Liver (tissue), 9 donors: ENCODE measurements around the gene WWOX. TPM values are rescaled to one million over a fixed set of nuclear protein-coding genes. Genes with fewer than 3 reads are reported as not detected.

Experiments
- DNase-seq: peaks from one replicate; pipeline ENCODE4 v3.0.0-alpha.2; 2017; ENCODE audit warnings: low spot score
- H3K27ac ChIP-seq, 2 donors: one replicate each; pipeline ENCODE4 v1.7.0; 2013; ENCODE audit warnings: inconsistent platforms in 2 of 2, low read length in 2 of 2, control low read depth in 1 of 2, low read depth in 1 of 2, mild to moderate bottlenecking in 1 of 2
- H3K27me3 ChIP-seq, 4 donors: one replicate each; pipeline versions ENCODE4 v1.6.1 to v1.7.0; 2013; ENCODE audit warnings: low read length in 3 of 4, inconsistent platforms in 1 of 4, mild to moderate bottlenecking in 1 of 4, moderate library complexity in 1 of 4; ENCODE audit not compliant: control insufficient read depth in 4 of 4, insufficient read depth in 4 of 4
- H3K36me3 ChIP-seq, 4 donors: one replicate each; pipeline versions ENCODE4 v1.6.1 to v1.7.0; 2013; ENCODE audit warnings: low read length in 3 of 4, mild to moderate bottlenecking in 3 of 4, low read depth in 1 of 4, moderate library complexity in 1 of 4; ENCODE audit not compliant: control insufficient read depth in 4 of 4, insufficient read depth in 3 of 4
- H3K4me1 ChIP-seq, 4 donors: one replicate each; pipeline versions ENCODE4 v1.6.1 to v1.7.0; 2013; ENCODE audit warnings: low read length in 3 of 4, mild to moderate bottlenecking in 3 of 4, moderate library complexity in 1 of 4; ENCODE audit not compliant: control insufficient read depth in 4 of 4, insufficient read depth in 4 of 4
- H3K4me3 ChIP-seq, 3 donors: one replicate each; pipeline versions ENCODE4 v1.6.1 to v1.7.0; 2013; ENCODE audit warnings: low read length in 3 of 3, control low read depth in 1 of 3, low read depth in 1 of 3, mild to moderate bottlenecking in 1 of 3
- H3K9ac ChIP-seq, 2 donors: one replicate each; pipeline ENCODE4 v1.7.0; 2013; ENCODE audit warnings: low read length in 2 of 2, mild to moderate bottlenecking in 2 of 2, moderate library complexity in 2 of 2, control low read depth in 1 of 2, low read depth in 1 of 2
- H3K9me3 ChIP-seq, 4 donors: one replicate each; pipeline versions ENCODE4 v1.6.1 to v1.7.0; 2013; ENCODE audit warnings: low read length in 3 of 4; ENCODE audit not compliant: control insufficient read depth in 4 of 4
- ATF3 ChIP-seq: IDR thresholded peaks from 2 replicates; pipeline ENCODE4 v1.6.1; 2016; ENCODE audit warnings: antibody characterized with exemption
- CTCF ChIP-seq: fragments of 150-350 bp; IDR thresholded peaks from 2 replicates; pipeline ENCODE4 v1.5.1; 2017; ENCODE audit warnings: improper control_type of control experiment, low read depth, low read length; ENCODE audit not compliant: missing input control
- EGR1 ChIP-seq, 2 donors: IDR thresholded peaks; 2 replicates each; pipeline ENCODE4 v1.6.1; 2016 to 2018; ENCODE audit warnings: antibody characterized with exemption in 2 of 2, low read depth in 2 of 2
- FOXA1 ChIP-seq: IDR thresholded peaks from 2 replicates; pipeline ENCODE4 v1.6.1; 2016; ENCODE audit warnings: antibody characterized with exemption
- FOXA2 ChIP-seq: IDR thresholded peaks from 2 replicates; pipeline ENCODE4 v1.6.1; 2016; ENCODE audit warnings: antibody characterized with exemption
- GABPA ChIP-seq, 2 donors: IDR thresholded peaks in 1 of 2; conservative IDR thresholded peaks in 1 of 2; 2 replicates each; pipeline ENCODE4 v1.6.1; 2016; ENCODE audit warnings: antibody characterized with exemption in 2 of 2, mild to moderate bottlenecking in 1 of 2, moderate library complexity in 1 of 2
- HNF4A ChIP-seq, 2 donors: conservative IDR thresholded peaks; 2 replicates each; pipeline ENCODE4 v1.6.1; 2016; ENCODE audit warnings: antibody characterized with exemption in 2 of 2, mild to moderate bottlenecking in 2 of 2
- HNF4G ChIP-seq: IDR thresholded peaks from 2 replicates; pipeline ENCODE4 v1.6.1; 2016; ENCODE audit warnings: antibody characterized with exemption
- JUND ChIP-seq, 2 donors: IDR thresholded peaks; 2 replicates each; pipeline ENCODE4 v1.6.1; 2016; ENCODE audit warnings: antibody characterized with exemption in 2 of 2
- MAX ChIP-seq: IDR thresholded peaks from 2 replicates; pipeline ENCODE4 v1.6.1; 2016; ENCODE audit warnings: antibody characterized with exemption
- NR2F2 ChIP-seq: IDR thresholded peaks from 2 replicates; pipeline ENCODE4 v1.6.1; 2016; ENCODE audit warnings: antibody characterized with exemption
- RAD21 ChIP-seq, 2 donors: IDR thresholded peaks; 2 replicates each; pipeline ENCODE4 v1.6.1; 2016; ENCODE audit warnings: antibody characterized with exemption in 2 of 2, mild to moderate bottlenecking in 2 of 2
- REST ChIP-seq: IDR thresholded peaks from 2 replicates; pipeline ENCODE4 v1.6.1; 2016; ENCODE audit warnings: antibody characterized with exemption, mild to moderate bottlenecking
- RXRA ChIP-seq, 2 donors: IDR thresholded peaks; 2 replicates each; pipeline ENCODE4 v1.6.1; 2017 to 2018; ENCODE audit warnings: antibody characterized with exemption in 2 of 2, mild to moderate bottlenecking in 1 of 2
- SP1 ChIP-seq: IDR thresholded peaks from 2 replicates; pipeline ENCODE4 v1.6.1; 2018; ENCODE audit warnings: antibody characterized with exemption, mild to moderate bottlenecking
- TAF1 ChIP-seq: conservative IDR thresholded peaks from 2 replicates; pipeline ENCODE4 v1.6.1; 2016; ENCODE audit warnings: antibody characterized with exemption, mild to moderate bottlenecking
- YY1 ChIP-seq: IDR thresholded peaks from 2 replicates; pipeline ENCODE4 v1.6.1; 2016; ENCODE audit warnings: antibody characterized with exemption, mild to moderate bottlenecking
- ZBTB33 ChIP-seq: IDR thresholded peaks from 2 replicates; pipeline ENCODE4 v1.6.1; 2016; ENCODE audit warnings: antibody characterized with exemption
- WGBS: extraction: QIAGEN DNeasy Blood & Tissue Kit; methylation state at CpG from one replicate; pipeline ENCODE4 v1.1.7; 2013; 5-methylcytosine and 5-hydroxymethylcytosine counted together
- polyA plus RNA-seq, 2 donors: library from polyadenylated mRNA; stranded (reverse) in 1 of 2; unstranded in 1 of 2; fragments of 200-250 nt in 1 of 2; fragments of >200 nt in 1 of 2; fragmentation: Nextera tagmentation in 1 of 2; extraction: Ambion mirVana in 1 of 2; gene quantifications; one replicate each; pipeline versions ENCODE4 v1.2.1 to v1.2.3, GENCODE V29; 2013 to 2015
- total RNA-seq, 2 donors: library from RNA; depleted of rRNA; stranded (reverse); fragments of >200 nt; gene quantifications; one replicate each; pipeline ENCODE4 v1.2.3, GENCODE V29; 2014
- donor health status: healthy.
- donor health status: healthy.
- donor health status: healthy.
- donor health status: healthy.
- donor health status: healthy.

Gene WWOX
- total and polyA plus RNA-seq, 4 donors, result 9.8 to 46.0 (median 15.3) TPM

- no peak for DNase-seq
- Histone ChIP-seq H3K4me1 (no peaks in the 10 kb centered on the region), H3K4me3 (no peak overlapping the region), H3K27me3 (no peaks in the 10 kb centered on the region), H3K36me3 (no peaks in the 10 kb centered on the region), H3K9me3 (no peaks in the 10 kb centered on the region), H3K27ac (no peak overlapping the region), H3K9ac (no peak overlapping the region)
- WGBS, result 98% methylated on average over 12 of the region's 12 CpGs
- no peak for TF ChIP-seq EGR1 (IDR thresholded peaks at IDR 0.05; ENCODE audit: low read depth in 2 of 2)
These were observed 904.9 kb downstream of the WWOX start for GRCh38 chr16:79004309-79004708.

- no peak for DNase-seq
- Histone ChIP-seq H3K27me3 (no peaks in the 10 kb centered on the region), H3K9me3 (no peaks in the 10 kb centered on the region), H3K36me3 (no peaks in the 10 kb centered on the region), H3K4me1 (no peaks in the 10 kb centered on the region), H3K4me3 (no peak overlapping the region), H3K27ac (no peak overlapping the region), H3K9ac (no peak overlapping the region)
- WGBS, result 97% methylated on average over 6 of the region's 6 CpGs
- no peak for TF ChIP-seq REST
- TF ChIP-seq FOXA1, result no peak
- no peak for TF ChIP-seq CTCF
- no peak for TF ChIP-seq EGR1 (IDR thresholded peaks at IDR 0.05; ENCODE audit: low read depth in 2 of 2)
- TF ChIP-seq RXRA (IDR thresholded peaks at IDR 0.05), result no peak
- TF ChIP-seq YY1, result no peak
- no peak for TF ChIP-seq FOXA2
- no peak for TF ChIP-seq TAF1
- TF ChIP-seq ZBTB33, result no peak
- TF ChIP-seq MAX, result no peak
- no peak for TF ChIP-seq HNF4A (conservative IDR thresholded peaks at IDR 0.05)
- TF ChIP-seq RAD21 (IDR thresholded peaks at IDR 0.05), result no peak
- no peak for TF ChIP-seq JUND (IDR thresholded peaks at IDR 0.05)
- TF ChIP-seq SP1, result no peak
- TF ChIP-seq ATF3, result no peak
- TF ChIP-seq HNF4G, result no peak
- no peak for TF ChIP-seq GABPA (IDR thresholded peaks at IDR 0.05 in 1 of 2, conservative IDR thresholded peaks at IDR 0.05 in 1 of 2)
- no peak for TF ChIP-seq NR2F2
These were observed 905.6 kb downstream of the WWOX start for GRCh38 chr16:79005096-79005495.
